B cell (primary cell): ENCODE results near the gene YAP1. TPM values are rescaled to one million over a fixed set of nuclear protein-coding genes. Genes with fewer than 3 reads are reported as not detected.

Source experiments
- ATAC-seq: fragments of 200-7000 bp; cut with Tn5 transposase; one replicate; pipeline ENCODE4 v1.10.0; 2021; ENCODE audit warnings: low read depth, mild to moderate bottlenecking, moderate number of reproducible peaks, moderate library complexity
- CTCF ChIA-PET: fragments of 350-600 bp; sonication (Branson Sonifier 250); formaldehyde crosslinking; loops from one replicate; lab custom pipeline; 2021; ENCODE audit warnings: antibody characterized with exemption, inconsistent platforms; lab: Charles Lee
- POLR2A ChIA-PET: fragments of 350-600 bp; sonication (Branson Sonifier 250); formaldehyde crosslinking; loops from one replicate; lab custom pipeline; 2021; ENCODE audit warnings: antibody characterized with exemption; lab: Charles Lee
- DNase-seq: peaks from one replicate; pipeline ENCODE4 v3.0.0; 2013
- H2AFZ ChIP-seq: 2 replicates; pipeline ENCODE4 v1.6.1; 2012; ENCODE audit warnings: mild to moderate bottlenecking, low read depth, low read length; ENCODE audit not compliant: insufficient read depth, poor library complexity, severe bottlenecking
- H3K27ac ChIP-seq, 2 donors: 1 replicate in 1 of 2; 2 replicates in 1 of 2; pipeline ENCODE4 v1.5.1; 2012 to 2013; ENCODE audit warnings: low read length in 2 of 2, mild to moderate bottlenecking in 2 of 2, moderate library complexity in 1 of 2
- H3K27me3 ChIP-seq, 4 experiments: fragments of 200-600 bp in 1 of 4; sonication (generic) in 1 of 4; replicated peaks in 1 of 4; 1 replicate in 2 of 4; 2 replicates in 2 of 4; pipeline versions ENCODE4 v1.6.1 to v1.7.0; 2013 to 2016; ENCODE audit warnings: low read length in 3 of 4, mild to moderate bottlenecking in 2 of 4, mixed read lengths in 1 of 4, moderate library complexity in 1 of 4; ENCODE audit not compliant: insufficient read depth in 4 of 4, control insufficient read depth in 3 of 4; ENCODE audit errors: control extremely low read depth in 1 of 4
- H3K36me3 ChIP-seq, 2 experiments: replicated peaks in 1 of 2; 1 replicate in 1 of 2; 2 replicates in 1 of 2; pipeline versions ENCODE4 v1.6.1 to v1.7.1; 2013; ENCODE audit warnings: low read length in 1 of 2; ENCODE audit not compliant: insufficient read depth in 2 of 2, control insufficient read depth in 1 of 2; ENCODE audit errors: control extremely low read depth in 1 of 2, extremely low read depth in 1 of 2
- H3K4me1 ChIP-seq, 2 donors: fragments of 200-600 bp in 1 of 2; sonication (generic) in 1 of 2; 1 replicate in 1 of 2; 2 replicates in 1 of 2; pipeline versions ENCODE4 v1.5.1 to v1.6.1; 2013 to 2017; ENCODE audit warnings: low read length in 2 of 2; ENCODE audit not compliant: control insufficient read depth in 2 of 2, insufficient read depth in 2 of 2
- H3K4me2 ChIP-seq: replicated peaks from 2 replicates; pipeline ENCODE3; 2012; ENCODE audit warnings: mild to moderate bottlenecking, low read depth, low read length; ENCODE audit not compliant: poor library complexity, severe bottlenecking
- H3K4me3 ChIP-seq, 5 experiments: fragments of 200-600 bp in 1 of 5; sonication (generic) in 1 of 5; 1 replicate in 3 of 5; 2 replicates in 2 of 5; pipeline versions ENCODE4 v1.5.1 to v1.7.0; 2011 to 2016; ENCODE audit warnings: low read length in 4 of 5, mild to moderate bottlenecking in 4 of 5, low read depth in 2 of 5, control low read depth in 1 of 5, moderate library complexity in 1 of 5; ENCODE audit not compliant: insufficient read depth in 1 of 5; ENCODE audit errors: control extremely low read depth in 1 of 5, extremely low read depth in 1 of 5
- H3K79me2 ChIP-seq: fragments of 200-600 bp; sonication (generic); one replicate; pipeline ENCODE4 v1.6.0; 2016; ENCODE audit warnings: low read length; ENCODE audit not compliant: control insufficient read depth, insufficient read depth
- H3K9ac ChIP-seq: fragments of 200-600 bp; sonication (generic); 2 replicates; pipeline ENCODE4 v1.6.1; 2017; ENCODE audit warnings: mild to moderate bottlenecking, low read length, moderate library complexity
- H3K9me3 ChIP-seq, 3 donors: one replicate each; pipeline versions ENCODE4 v1.6.1 to v1.7.1; 2013; ENCODE audit warnings: low read length in 2 of 3; ENCODE audit not compliant: control insufficient read depth in 2 of 3, insufficient read depth in 1 of 3; ENCODE audit errors: control extremely low read depth in 1 of 3
- H4K20me1 ChIP-seq: 2 replicates; pipeline ENCODE4 v1.6.0; 2012; ENCODE audit warnings: mild to moderate bottlenecking, low read length; ENCODE audit not compliant: insufficient read depth, control insufficient read depth, poor library complexity, severe bottlenecking
- H3K27ac Mint-ChIP-seq: one replicate; pipeline ENCODE4 v1.8.0; 2021; ENCODE audit warnings: mixed read lengths
- H3K27me3 Mint-ChIP-seq: one replicate; pipeline ENCODE4 v1.8.0; 2021; ENCODE audit warnings: mixed read lengths
- H3K4me1 Mint-ChIP-seq: one replicate; pipeline ENCODE4 v1.8.0; 2021; ENCODE audit warnings: mixed read lengths
- H3K4me3 Mint-ChIP-seq: one replicate; pipeline ENCODE4 v1.8.0; 2021; ENCODE audit warnings: mixed read lengths
- H3K9me3 Mint-ChIP-seq: one replicate; pipeline ENCODE4 v1.8.0; 2022; ENCODE audit warnings: mixed read lengths; ENCODE audit not compliant: insufficient read depth
- CTCF ChIP-seq: fragments of 200-600 bp; IDR thresholded peaks from one replicate; pipeline ENCODE4 v1.8.0; 2022; ENCODE audit warnings: antibody characterized with exemption, mild to moderate bottlenecking
- EZH2 ChIP-seq: IDR thresholded peaks from 2 replicates; pipeline ENCODE4 v1.6.1; 2012; ENCODE audit warnings: borderline replicate concordance, low read depth, mild to moderate bottlenecking, moderate library complexity, low read length; ENCODE audit not compliant: insufficient read depth, poor library complexity, severe bottlenecking
- WGBS: methylation state at CpG from one replicate; pipeline ENCODE4 v1.1.5; 2013; ENCODE audit warnings: missing lambda C conversion rate; ENCODE audit not compliant: insufficient coverage; 5-methylcytosine and 5-hydroxymethylcytosine counted together
- intact Hi-C: fragments of 100-400 bp; cut with micrococcal nuclease; formaldehyde crosslinking; loops from one replicate; pipeline ENCODE4 v1.10.0; 2022
- polyA plus RNA-seq: library from polyadenylated mRNA; depleted of rRNA; stranded (reverse); fragments of >200 nt; gene quantifications from 2 replicates; pipeline ENCODE4 v1.2.3, GENCODE V29; 2012
- total RNA-seq, 2 donors: library from RNA; stranded (reverse); fragments of 120-200 nt in 1 of 2; gene quantifications; 1 replicate in 1 of 2; 2 replicates in 1 of 2; pipeline versions ENCODE4 v1.2.3 to v1.2.4, GENCODE V29; 2013 to 2022

YAP1 gene
- total and polyA plus RNA-seq, 2 donors (not counting 1 experiment from before 2014, with no cell fraction given), result not detected

DNA sequence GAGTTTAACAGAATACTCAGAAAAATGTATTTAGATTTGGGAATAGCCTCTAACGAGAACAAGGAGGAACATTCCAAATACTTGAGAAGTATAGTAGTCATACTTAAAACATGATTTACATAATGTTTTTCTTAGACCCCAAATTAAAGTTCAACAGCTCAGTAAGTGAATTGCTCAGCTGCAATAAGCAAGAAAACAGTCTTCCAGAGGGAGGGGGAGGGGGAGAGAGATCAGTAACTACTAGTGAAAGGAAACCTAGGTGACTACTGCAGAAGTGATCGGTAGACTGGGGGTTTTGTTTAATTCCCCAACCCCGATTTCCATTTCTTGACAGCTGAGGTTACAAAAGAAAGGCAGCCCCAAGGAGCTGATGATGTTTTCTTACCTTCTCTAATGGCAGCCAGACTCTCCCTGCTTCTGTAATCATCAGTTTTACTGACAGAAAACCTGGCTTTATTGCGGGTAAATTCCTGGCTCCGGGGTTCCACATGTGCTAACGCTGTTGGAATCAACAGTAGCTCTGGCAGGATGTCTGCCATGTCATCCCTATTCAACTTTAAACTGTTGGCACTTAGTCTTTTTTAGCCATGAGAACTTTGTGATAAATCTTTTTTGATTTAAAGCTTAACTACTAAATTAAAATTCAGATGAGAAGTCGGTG is 124.7 kb downstream of the YAP1 start:
- CTCF ChIA-PET, result interaction anchor here (1.6 kb wide), 1 partner anchor 378 kb away, joined by 3 read pairs; no protein-coding TSS in a partner anchor
- Histone ChIP-seq H3K36me3 (no peaks in the 10 kb centered on the region), H4K20me1 (no peaks in the 10 kb centered on the region), H3K4me1 (peaks cover 0 to 8% of the 10 kb centered on the region in 2 donors), H3K9ac (no peak overlapping the region), H3K79me2 (no peaks in the 10 kb centered on the region), H3K9me3 (peaks cover 0 to 10% (median 0%) of the 10 kb centered on the region in 3 donors), H3K4me3 (no peak overlapping the region), H3K4me2 (no peak overlapping the region), H2AFZ (no peak overlapping the region), H3K27ac (no peak overlapping the region), H3K27me3 (peaks cover 0 to 14% (median 0%) of the 10 kb centered on the region in 4 experiments)
- POLR2A ChIA-PET, result no interaction called here
- TF ChIP-seq CTCF (no peak), EZH2 (no peak)
- peaks cover 6% of the 10 kb centered on the region for H3K4me1 Mint-ChIP-seq
- no peak overlapping the region for H3K27ac Mint-ChIP-seq
- H3K9me3 Mint-ChIP-seq, result no peaks in the 10 kb centered on the region
- DNase-seq, result no peak
- H3K4me3 Mint-ChIP-seq, result no peak overlapping the region
- ATAC-seq, result no peak
- intact Hi-C loops, result no loop called here
- 37% methylated on average over 3 of the region's 7 CpGs for WGBS
- H3K27me3 Mint-ChIP-seq, result peaks cover 53% of the 10 kb centered on the region

- peaks cover 42% of the 10 kb centered on the region for H3K27me3 Mint-ChIP-seq
- Histone ChIP-seq H3K9me3 (peaks cover 0 to 10% (median 0%) of the 10 kb centered on the region in 3 donors), H3K36me3 (no peaks in the 10 kb centered on the region), H3K79me2 (no peaks in the 10 kb centered on the region), H3K27ac (no peak overlapping the region), H3K4me2 (no peak overlapping the region), H4K20me1 (no peaks in the 10 kb centered on the region), H3K4me1 (peaks cover 0 to 8% of the 10 kb centered on the region in 2 donors), H2AFZ (no peak overlapping the region), H3K9ac (no peak overlapping the region), H3K4me3 (no peak overlapping the region), H3K27me3 (peaks cover 0 to 14% (median 4%) of the 10 kb centered on the region in 4 experiments)
- ChIA-PET POLR2A (no interaction called here), CTCF (interaction anchor here (1.6 kb wide), 1 partner anchor 18 kb away, joined by 3 read pairs; no protein-coding TSS in a partner anchor)
- no peak for DNase-seq
- intact Hi-C loops, result no loop called here
- H3K27ac Mint-ChIP-seq, result no peak overlapping the region
- H3K9me3 Mint-ChIP-seq, result no peaks in the 10 kb centered on the region
- H3K4me3 Mint-ChIP-seq, result no peak overlapping the region
- ATAC-seq, result no peak
- TF ChIP-seq EZH2 (no peak), CTCF (no peak)
- H3K4me1 Mint-ChIP-seq, result peaks cover 6% of the 10 kb centered on the region
- WGBS, result 96% methylated on average over 4 of the region's 5 CpGs
These were observed 127.0 kb downstream of the YAP1 start for GRCh38 chr11:102237096-102237735.
